Cardiac muscle cell (in vitro differentiated cells and primary cell): ENCODE results near the gene STRIT1. TPM values are rescaled to one million over a fixed set of nuclear protein-coding genes. Genes with fewer than 3 reads are reported as not detected.
"Not testable (repeated sequence)": the region's sequence is repeated elsewhere in the genome, so short reads cannot be mapped to it uniquely, and the experiment has no call there.

Experiments
- DNase-seq, 2 donors: peaks; one replicate each; pipeline versions ENCODE4 v3.0.0 to v3.0.0-alpha.2; 2010 to 2017; ENCODE audit warnings: low read depth in 1 of 2, low spot score in 1 of 2
- H3K27ac ChIP-seq: fragments of 200-600 bp; sonication (generic); 2 replicates; pipeline ENCODE4 v1.5.1; 2016
- H3K27me3 ChIP-seq: fragments of 200-600 bp; sonication (generic); 2 replicates; pipeline ENCODE4 v1.6.0; 2016; ENCODE audit warnings: control low read depth
- H3K36me3 ChIP-seq: fragments of 200-600 bp; sonication (generic); 2 replicates; pipeline ENCODE4 v1.5.1; 2016; ENCODE audit warnings: control low read depth
- H3K4me1 ChIP-seq: fragments of 200-600 bp; sonication (generic); 2 replicates; pipeline ENCODE4 v1.8.1; 2017; ENCODE audit warnings: low read depth, mild to moderate bottlenecking, mixed run types
- H3K4me3 ChIP-seq: fragments of 200-600 bp; sonication (generic); 2 replicates; pipeline ENCODE4 v1.5.1; 2016; ENCODE audit warnings: mild to moderate bottlenecking
- H3K9me3 ChIP-seq: fragments of 200-600 bp; sonication (generic); 2 replicates; pipeline ENCODE4 v1.5.1; 2017; ENCODE audit warnings: low read depth, mild to moderate bottlenecking, control low read depth
- CTCF ChIP-seq: IDR thresholded peaks from 2 replicates; pipeline ENCODE4 v1.5.1; 2012; ENCODE audit warnings: low read depth, mild to moderate bottlenecking, low read length
- polyA plus RNA-seq: library from polyadenylated mRNA; unstranded; fragments of >200 nt; fragmentation: Nextera tagmentation; extraction: Ambion mirVana; gene quantifications from 2 replicates; pipeline ENCODE4 v1.2.1, GENCODE V29; 2016
- total RNA-seq: library from RNA; depleted of rRNA; stranded (reverse); fragments of >200 nt; gene quantifications from 2 replicates; pipeline ENCODE4 v1.2.3, GENCODE V29; 2016

Gene STRIT1
- total and polyA plus RNA-seq, 2 experiments from 2014 or later, result not detected

DNA sequence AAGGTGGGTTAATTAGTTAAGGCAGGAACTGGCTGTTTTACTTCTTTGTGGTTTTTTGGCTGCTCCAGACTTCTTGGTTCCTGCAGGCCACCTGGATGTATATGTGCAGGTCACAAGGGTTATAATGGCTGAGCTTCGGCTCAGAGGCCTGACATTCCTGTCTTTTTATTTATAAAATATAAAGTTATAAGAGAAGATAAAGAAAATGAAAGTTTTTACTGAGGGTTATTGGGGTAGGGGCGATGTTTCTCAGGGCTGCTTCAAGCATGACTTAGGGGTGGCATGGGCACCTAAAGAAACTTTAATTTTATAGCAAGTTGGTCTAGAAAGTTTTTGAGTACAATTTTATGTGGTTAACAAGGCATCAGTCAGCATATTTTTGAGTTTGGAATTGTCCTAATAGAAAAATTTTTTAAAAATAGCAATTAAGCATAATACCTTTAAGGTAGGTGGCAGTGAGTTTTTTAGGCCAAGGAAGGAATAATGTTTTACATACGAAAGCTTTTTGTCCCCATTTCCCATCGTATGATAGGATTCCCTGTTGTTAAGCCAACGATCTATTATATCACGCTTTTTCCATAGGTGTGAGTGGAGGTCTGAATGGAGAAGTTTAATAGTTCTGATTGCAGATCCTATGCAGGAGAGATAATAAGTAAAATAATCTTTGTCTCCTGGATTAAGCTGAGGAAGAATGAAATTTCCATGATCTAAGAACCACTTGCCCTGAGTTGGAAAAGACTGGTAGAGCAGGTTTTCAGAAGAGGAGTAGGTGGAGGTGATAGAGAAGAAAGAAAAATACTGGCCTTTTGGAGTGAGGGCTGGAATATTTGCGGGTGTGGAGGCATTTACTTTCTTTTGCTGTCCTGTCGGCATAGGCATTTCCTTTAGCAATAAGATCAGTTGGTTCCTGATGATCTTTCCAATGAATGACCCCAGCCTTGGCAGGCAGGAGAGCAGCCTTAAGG lies 10.1 kb downstream of the STRIT1 start:
- no peak overlapping the region for H3K4me3 ChIP-seq
- H3K36me3 ChIP-seq, result no peaks in the 10 kb centered on the region
- no peaks in the 10 kb centered on the region for H3K27me3 ChIP-seq
- DNase-seq, result no peak
- H3K9me3 ChIP-seq, result no peaks in the 10 kb centered on the region
- no peak overlapping the region for H3K27ac ChIP-seq
- TF ChIP-seq CTCF, result no peak
- H3K4me1 ChIP-seq, result no peaks in the 10 kb centered on the region

- no peak overlapping the region for H3K27ac ChIP-seq
- DNase-seq, result peak in 1 of 2 donors; percentile 2
- no peaks in the 10 kb centered on the region for H3K9me3 ChIP-seq
- H3K4me1 ChIP-seq, result no peaks in the 10 kb centered on the region
- H3K36me3 ChIP-seq, result no peaks in the 10 kb centered on the region
- H3K4me3 ChIP-seq, result no peak overlapping the region
- H3K27me3 ChIP-seq, result no peaks in the 10 kb centered on the region
- no peak for TF ChIP-seq CTCF
These were observed 10.9 kb downstream of the STRIT1 start for GRCh38 chr3:155282385-155283091.

- Histone ChIP-seq H3K4me1 (no peaks in the 10 kb centered on the region), H3K9me3 (no peaks in the 10 kb centered on the region), H3K36me3 (no peaks in the 10 kb centered on the region), H3K4me3 (no peak overlapping the region), H3K27ac (no peak overlapping the region), H3K27me3 (no peaks in the 10 kb centered on the region)
- no peak for TF ChIP-seq CTCF
- peak in 1 of 2 donors; percentile 6 for DNase-seq
These were observed 11.6 kb downstream of the STRIT1 start for GRCh38 chr3:155281912-155282311.

DNA sequence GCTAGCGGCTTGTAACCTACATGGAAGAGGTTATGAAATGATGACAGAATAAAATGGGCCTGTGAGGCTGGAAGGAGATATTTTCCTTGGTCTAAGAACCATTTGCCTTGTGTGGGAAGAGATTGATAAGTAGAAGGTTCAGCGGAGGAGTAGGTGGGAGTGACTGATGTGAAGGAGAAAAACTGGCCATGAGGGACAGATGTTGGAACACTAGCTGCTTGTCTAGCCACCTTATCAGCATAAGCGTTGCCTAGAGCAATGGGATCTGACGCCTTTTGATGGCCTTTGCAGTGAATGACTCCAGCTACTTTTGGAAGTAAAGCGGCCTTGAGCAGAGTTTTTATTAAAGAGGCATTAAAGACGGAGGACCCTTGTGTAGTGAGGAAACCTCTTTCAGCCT lies 17.4 kb downstream of the STRIT1 start:
- not testable (repeated sequence) for H3K4me1 ChIP-seq, H3K27ac ChIP-seq, H3K9me3 ChIP-seq, H3K36me3 ChIP-seq, DNase-seq, H3K27me3 ChIP-seq, H3K4me3 ChIP-seq

GRCh38 chr3:155275159-155275754 lies 18.2 kb downstream of the STRIT1 start:
- H3K9me3 ChIP-seq, H3K27me3 ChIP-seq, H3K4me3 ChIP-seq, H3K4me1 ChIP-seq, H3K27ac ChIP-seq, DNase-seq, H3K36me3 ChIP-seq: not testable (repeated sequence)

DNA sequence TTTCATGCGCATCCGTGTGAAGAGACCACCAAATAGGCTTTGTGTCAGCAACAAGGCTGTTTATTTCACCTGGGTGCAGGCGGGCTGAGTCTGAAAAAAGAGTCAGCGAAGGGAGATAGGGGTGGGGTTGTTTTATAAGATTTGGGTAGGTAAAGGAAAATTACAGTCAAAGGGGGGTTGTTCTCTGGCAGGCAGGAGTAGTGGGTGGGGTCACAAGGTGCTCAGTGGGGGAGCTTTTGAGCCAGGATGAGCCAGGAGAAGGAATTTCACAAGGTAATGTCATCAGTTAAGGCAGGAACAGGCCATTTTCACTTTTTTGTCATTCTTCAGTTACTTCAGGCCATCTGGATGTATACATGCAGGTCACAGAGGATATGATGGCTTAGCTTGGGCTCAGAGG lies 19.0 kb downstream of the STRIT1 start:
- not testable (repeated sequence) for H3K9me3 ChIP-seq, H3K4me3 ChIP-seq, H3K4me1 ChIP-seq, H3K27ac ChIP-seq, H3K36me3 ChIP-seq, H3K27me3 ChIP-seq, DNase-seq

- no peaks in the 10 kb centered on the region for H3K36me3 ChIP-seq
- TF ChIP-seq CTCF, result no peak
- H3K4me3 ChIP-seq, result no peak overlapping the region
- no peaks in the 10 kb centered on the region for H3K9me3 ChIP-seq
- H3K4me1 ChIP-seq, result no peaks in the 10 kb centered on the region
- DNase-seq, result no peak
- H3K27me3 ChIP-seq, result no peaks in the 10 kb centered on the region
- no peak overlapping the region for H3K27ac ChIP-seq
These were observed 22.2 kb downstream of the STRIT1 start for GRCh38 chr3:155271343-155271613.
